Smooth muscle cell of the brain vasculature (primary cell): Measurements from ENCODE around the gene THOC7.

Source experiments
- DNase-seq: peaks from one replicate; pipeline ENCODE4 v3.0.0-alpha.2; 2012; ENCODE audit warnings: low read depth, low spot score

The THOC7 gene

DNA sequence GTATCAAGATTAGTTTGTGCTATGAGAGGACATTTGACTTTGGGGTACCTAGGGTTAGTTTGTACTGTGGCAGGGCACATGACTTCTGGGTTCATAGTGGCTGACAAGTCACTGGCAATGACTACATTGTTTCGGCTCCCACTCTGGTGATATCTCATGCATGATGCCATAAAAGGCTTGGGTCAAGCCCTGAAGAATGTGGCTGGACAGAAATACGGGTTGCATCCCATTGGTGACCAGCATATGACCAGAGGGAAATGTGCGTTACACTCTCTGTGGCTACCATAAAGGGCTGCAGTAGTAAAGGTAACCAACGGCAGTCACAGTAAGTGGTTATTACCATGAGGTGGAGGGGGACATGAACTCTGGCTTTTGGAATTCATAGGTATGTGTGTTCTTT, 18.4 kb downstream of the THOC7 start:
- DNase-seq, result no peak

DNA sequence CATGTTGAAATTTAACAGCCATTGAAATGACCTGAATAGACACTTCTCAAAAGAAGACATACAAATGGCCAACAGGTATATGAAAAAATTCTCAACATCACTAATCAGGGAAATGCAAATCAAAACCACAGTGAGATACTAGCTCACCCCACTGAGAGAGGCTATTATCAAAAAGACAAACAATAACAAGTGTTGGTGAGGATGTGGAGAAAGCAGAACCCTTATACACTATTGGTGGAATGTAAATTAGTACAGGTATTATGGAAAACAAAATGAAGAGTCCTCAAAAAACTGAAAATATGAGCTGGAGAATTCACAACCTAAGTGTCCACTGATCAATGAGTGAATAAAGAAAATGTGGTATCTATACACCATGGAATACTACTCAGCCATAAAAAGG, 21.5 kb downstream of the THOC7 start:
- no peak for DNase-seq

DNA sequence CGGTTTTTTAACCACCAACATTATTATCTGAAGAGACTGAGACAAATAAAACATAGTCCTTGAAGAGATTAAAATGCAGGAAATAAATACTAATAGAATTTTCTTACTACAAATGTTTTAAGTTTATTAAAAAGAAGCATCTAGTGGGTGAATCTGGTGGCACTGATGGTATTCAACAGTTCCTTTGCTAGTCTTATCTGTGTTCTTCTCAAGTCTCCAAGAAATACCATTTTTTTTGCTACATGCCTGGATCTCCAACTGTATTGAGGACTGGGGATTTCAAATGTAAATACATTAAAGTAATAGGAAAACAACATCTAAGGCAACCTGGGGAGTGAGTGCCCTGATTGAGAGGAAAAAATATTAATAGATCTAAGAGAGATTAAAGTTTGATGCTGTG, 21.9 kb downstream of the THOC7 start:
- DNase-seq, result no peak

DNA sequence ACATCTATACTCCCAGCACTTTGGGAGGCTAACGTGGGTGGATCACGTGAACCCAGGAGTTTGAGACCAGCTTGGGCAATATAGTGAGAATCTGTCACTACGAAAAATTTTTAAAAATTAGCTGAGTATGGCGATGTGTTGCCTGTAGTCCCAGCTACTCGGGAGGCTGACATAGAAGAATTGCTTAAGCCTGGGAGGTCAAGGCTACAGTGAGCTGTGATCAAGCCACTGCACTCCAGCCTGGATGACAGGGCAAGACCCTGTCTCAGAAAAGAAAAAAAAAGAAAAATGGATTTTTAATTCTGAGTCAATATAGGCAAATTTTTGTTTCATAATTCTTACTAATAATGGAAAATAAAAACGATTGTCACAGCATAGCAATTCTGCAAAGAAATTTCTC, 31.2 kb downstream of the THOC7 start:
- no peak for DNase-seq

DNA sequence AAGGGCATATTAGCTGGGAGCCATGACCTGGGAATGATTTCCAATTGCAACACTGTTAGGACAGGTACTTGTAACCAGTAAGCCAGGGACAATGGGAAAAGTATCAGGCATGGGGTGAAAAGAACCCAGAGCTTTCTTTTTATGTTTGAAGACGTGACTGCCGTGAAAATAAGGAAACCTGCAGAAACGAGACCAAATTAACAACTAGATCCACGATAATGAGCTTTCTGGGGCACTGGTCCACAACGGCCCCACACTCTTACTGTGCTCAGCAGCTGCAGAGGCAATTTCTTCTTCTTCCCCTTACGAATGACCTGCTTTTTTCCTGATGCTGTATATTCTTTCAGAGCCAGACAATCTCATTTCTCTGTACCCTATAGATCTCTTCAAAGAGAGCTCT, 33.1 kb downstream of the THOC7 start:
- no peak for DNase-seq

DNA sequence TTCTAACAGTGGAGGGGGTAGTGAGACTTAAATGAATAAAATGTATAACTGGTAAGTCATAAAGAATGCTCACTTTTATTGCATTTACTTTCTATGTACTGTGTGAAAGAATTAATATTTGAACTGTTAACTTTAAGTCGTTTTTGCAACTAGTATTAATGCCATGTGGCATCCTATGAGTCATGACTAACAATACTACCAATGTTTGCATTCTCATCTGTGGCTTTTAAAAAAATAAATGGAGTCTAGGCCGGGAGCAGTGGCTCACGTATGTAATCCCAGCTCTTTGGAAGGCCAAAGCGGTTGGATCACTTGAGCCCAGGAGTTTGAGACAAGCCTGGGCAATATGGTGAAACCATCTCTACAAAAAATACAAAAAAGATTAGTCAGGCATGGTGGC, 39.3 kb downstream of the THOC7 start:
- DNase-seq, result peak; percentile 13

DNA sequence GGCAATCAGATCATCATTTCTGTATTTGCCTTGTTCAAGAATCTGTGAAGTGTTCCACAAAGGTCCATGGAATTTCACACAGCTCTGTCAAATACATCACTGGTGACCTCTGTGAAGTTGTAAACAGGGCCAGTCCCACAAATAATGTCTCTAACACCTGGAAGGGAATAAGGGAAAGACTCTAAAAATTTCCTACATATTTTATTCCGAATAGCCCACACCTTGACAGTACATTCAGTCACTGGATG, 44.5 kb downstream of the THOC7 start, which contains the start of gene C3orf49:
C3orf49 (plus strand) TSS at position 149 of the 248 bp plus-strand sequence. CDS start 173 bp downstream, outside the sequence.
- DNase-seq, result no peak

DNA sequence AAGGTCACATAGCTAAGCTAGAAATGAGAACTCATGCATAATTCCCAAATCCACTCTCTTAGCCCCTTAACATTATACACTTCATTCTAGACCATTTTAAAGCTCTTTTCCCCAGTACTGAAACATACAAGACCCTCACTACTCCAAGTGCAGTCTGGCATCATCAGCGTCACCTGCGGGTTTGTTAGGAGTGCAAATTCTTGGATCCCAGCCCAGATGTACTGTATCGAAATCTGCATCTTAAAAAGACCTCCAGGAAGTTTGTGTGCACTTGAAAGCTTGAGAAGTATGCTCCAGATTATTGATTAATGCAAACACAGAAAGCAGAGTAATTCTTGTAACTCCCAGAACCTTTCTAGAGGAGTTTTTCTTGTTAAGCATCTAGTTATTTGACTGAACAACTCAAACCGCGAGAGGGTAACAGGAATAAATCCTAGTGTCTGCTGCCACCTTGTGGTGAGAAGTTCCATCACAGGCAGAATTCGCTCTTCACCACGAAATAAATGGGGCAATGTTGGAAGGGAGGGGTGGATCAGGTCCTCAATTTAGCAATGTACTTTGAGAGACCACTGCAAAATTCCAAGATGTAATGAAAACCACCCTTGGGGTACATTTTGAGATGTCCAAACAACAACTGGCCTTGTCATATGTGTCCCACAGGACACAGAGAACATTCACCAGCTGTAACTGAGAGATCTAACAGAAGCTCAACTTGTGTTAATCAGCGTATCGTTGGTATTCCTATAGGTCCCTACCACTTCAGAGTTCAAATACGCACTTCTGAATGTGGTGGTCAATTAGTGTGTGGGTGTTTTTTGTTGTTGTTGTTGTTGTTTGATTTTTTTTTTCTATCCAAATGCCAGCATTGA, 45.1 kb downstream of the THOC7 start:
- DNase-seq, result peak; percentile 20

DNA sequence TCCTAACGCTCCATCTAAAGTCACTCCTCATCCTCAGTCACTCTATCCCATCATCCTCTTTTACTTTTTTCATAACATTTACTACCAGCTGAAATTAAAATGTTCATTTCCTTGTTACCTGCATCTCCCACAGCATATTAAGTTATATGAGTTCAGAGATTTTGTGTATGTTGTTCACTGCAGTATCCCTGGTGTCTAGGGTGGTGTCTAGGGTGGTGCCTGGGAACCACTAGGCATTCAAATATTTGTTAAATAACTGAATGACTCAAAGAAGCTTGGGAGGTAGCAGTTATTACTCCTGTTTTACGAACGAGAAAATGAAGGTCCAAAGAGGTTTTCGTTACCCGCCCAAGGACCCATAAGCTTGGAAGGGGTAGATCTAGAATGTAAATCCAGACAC, 46.4 kb downstream of the THOC7 start:
- DNase-seq, result no peak

DNA sequence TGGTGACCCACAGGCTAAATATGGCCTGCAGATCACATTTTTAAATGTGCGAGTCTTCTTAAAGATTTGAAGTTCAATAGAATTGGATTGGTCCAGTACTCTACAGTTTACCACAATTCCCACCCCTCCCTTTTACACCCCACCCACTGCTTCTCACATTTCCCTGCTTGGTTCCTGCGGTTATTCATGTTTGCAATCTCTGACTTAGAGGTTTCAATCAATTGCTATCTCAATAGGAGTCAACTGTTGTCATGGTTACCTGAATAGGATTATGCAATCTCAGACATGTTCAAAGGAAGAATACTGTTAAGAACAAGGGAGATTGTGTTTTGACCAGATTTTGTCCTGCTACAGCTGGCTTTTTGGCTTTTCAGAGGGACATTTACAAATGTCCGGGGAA, 49.4 kb downstream of the THOC7 start:
- DNase-seq, result no peak

DNA sequence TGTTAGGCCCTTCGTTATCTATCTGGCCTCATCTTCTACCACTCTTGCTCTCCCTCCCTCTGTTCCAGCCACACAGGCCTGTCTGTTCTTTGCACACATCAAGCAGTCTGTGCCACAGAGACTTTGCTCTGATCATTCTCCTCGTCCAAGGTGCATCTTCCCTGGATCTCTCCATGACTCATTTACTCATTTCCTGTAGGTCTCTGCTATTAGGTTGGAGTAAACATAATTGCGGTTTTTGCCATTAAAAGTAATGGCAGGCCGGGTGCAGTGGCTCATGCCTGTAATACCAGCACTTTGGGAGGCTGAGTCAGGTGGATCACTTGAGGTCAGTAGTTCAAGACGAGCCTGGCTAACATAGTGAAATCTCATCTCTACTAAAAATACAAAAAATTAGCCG, 54.0 kb downstream of the THOC7 start:
- DNase-seq, result no peak

DNA sequence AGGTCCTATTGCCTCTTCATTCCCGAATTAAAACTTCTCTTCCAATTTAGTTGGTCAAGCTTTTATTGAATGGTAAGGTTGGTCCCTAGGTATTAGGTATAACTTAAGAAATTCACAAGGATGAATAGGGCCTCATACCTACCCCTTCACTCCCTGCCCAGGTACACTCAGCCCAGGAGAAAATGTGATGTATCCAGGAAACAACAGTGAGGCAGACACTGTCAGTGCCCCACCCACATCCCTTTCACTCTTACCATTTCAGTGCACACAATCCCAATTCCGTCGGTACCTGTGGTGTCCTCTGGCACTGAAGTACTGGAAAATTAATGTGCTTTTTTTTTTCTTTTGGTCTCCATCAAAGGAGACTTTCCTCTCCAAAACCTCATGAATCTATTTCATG, 55.0 kb downstream of the THOC7 start:
- no peak for DNase-seq

DNA sequence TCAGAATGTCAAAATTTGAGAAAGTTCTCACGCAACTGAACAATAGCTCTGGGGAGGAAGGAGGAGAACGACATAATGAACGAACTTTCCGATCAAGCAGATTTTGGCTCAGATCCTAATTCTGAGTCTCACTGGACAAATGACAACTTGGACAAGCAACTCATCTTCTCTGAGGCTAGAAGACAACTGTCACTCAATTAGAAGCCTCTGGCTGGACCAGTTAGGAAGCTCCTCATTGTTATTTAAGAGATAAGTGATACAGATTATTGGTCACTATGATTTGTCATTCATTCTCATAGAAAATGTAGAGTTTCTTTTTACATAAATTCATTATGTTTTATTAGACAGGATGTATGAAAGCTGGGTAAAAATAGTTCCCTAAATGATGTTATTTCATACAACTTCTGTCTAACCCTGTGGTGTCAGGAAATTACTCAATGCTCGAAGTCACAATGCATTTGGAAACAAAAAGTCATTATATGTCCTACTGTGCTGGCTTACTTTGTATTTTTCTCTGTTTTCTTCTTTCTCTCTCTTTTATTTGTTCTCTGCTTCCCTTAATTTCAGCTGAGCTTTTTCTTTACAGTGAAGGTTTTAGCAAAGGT, 55.5 kb downstream of the THOC7 start:
- no peak for DNase-seq

DNA sequence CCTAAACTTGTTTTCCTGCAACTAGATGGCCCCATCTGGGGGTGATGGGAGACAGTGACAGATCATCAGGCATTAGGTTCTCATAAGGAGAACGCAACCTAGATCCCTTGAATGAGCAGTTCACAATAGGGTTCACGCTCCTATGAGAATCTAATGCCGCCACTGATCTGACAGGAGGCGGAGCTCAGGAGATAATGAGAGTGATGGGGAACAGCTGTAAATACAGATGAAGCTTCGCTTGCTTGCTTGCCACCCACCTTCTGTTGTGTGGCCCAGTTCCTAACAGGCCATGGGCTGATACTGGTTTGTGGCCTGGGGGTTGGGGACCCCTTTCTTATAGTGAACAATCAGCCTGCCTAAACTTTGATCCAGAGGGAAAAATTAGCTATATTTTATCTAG, 59.7 kb downstream of the THOC7 start:
- DNase-seq, result no peak

DNA sequence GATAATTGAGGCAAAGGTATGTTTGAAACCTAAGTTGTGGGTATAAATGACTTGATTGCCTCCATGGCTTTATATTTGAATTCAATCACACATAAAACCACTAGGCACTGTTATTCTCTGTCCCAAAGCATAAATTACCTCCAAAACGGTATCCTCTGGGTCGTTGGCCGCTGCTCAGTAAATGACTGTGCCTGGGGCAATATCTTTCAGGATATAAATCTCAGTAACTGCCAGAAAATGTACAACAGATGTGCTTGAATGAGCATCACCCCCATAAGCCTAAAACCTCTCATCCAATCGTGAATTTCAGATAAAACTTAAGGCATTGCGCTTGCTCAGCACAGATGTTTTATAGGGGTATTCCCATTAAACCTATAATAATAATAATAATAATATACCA, 63.5 kb downstream of the THOC7 start:
- DNase-seq, result no peak

DNA sequence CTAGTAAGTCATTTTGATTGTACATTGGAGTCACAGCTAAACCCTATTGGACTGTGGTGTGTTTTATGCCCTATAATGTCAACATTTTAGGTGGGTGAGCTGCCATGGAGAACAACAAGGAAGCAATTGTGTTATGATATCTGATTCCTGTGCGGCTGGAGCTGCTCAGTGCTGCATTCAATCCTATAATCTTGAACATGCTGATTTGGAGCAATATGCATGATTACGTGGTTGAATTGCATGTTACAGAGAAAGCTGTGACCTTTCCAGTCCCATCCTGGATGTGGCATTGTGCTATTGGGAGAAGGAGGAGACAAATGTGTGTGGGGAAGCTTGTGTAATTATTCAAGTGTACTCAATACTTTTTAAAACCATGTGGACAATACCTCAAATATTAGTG, 64.7 kb downstream of the THOC7 start:
- DNase-seq, result no peak

DNA sequence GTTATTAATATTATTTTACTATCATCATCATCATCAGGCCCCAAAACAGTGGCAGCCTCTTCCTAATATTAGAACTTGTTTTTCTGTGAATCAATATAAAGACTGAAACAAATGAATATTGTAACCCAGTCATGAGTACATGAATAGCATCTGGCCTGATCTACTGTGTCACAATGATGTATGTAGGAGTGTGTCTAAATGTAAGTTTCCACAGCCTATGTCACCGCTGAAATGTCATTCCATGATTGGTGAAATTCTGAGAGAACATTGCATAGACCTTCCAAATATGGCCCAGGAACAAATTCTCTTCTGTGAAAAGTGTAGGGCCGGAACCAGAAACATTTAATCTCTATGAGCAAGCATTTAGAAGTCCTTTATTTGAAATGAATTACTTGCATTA, 65.1 kb downstream of the THOC7 start:
- no peak for DNase-seq

DNA sequence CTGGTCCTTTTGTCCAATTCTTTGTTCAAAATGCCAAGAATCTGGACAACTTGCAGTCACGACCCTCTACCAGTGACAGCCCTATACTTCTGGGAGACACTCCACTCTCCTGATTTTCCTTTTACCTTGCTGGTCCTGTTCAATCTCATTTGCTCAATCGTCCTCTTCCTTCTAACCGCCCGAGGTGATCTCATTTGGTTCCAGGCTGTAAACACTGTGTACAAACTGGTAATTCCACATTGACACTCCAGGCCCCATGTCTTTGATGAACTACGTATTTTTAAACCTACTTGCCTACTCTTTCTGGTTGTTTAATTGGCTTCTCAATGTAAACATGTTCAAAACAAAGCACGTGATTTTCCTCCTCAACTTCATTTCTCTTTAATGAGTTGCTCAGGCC, 68.2 kb downstream of the THOC7 start:
- no peak for DNase-seq

DNA sequence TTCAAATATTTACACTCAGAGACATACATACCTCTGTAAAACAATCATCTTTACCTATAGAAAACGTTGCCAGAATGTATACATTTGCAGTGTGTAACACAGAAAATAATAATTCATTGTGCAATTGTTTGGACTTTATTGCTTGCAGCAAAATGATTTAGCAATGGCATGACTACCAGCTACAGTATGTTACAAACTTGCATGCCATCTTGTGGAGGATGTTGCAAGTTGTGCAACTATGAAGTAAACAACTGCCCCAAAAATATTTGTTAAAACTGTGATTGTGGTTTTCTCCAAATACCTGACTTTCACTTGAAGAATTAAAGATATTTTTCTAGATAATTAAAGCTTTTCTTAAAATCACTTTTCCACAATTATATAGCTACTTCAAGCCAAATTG, 71.6 kb downstream of the THOC7 start:
- DNase-seq, result no peak
